GM21619 (cell line): Measurements from ENCODE around the gene GOSR2.

Experiments used
- ATAC-seq: cut with Tn5 transposase; IDR thresholded peaks from one replicate; pipeline ENCODE4 v1.9.1; 2021; ENCODE audit not compliant: unreplicated experiment

Gene GOSR2

DNA sequence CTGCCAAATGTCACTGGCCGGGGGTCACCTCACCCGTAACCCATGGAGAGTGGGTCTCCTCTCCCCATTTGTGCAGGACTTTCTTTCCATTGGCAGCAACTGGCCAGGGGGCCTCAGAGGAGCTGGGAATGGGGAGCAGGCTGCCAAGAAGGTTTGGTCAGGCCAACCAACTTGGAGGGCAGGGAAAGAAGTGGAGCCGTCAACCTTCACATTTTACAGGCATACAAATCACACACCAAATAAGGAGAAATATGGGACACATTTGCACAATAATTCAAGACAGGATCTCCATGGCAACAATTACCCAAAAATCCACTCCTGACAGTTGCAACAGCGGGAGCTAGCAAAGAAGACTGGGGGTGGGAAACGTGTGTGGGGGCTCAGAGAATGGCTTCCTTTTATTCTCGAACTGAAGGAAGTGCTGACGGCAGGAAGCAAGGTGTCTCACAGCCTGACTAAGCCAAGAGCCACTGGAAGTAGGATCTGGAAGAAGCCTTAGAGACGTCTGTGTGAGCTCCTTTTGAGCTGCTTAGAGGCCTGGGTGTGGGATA is 35.2 kb downstream of the GOSR2 start:
- no peak for ATAC-seq

DNA sequence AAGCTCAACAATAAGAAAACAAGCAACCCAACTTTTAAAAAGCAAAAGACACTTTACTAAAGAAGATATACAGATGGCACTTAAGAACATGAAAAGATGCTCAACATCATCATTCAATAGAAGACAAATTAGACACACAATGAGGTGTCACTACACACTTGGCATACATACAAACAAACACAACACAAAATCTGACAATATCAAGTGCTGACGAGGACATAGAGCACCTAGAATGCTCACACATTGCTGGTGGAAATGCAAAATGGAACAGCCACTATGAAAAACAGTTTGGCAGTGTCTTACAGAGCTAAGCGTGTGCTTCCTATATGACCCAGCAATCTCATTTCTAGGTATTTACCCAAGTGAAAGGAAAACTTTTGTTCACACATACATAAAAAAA is 37.2 kb downstream of the GOSR2 start:
- ATAC-seq, result no peak

DNA sequence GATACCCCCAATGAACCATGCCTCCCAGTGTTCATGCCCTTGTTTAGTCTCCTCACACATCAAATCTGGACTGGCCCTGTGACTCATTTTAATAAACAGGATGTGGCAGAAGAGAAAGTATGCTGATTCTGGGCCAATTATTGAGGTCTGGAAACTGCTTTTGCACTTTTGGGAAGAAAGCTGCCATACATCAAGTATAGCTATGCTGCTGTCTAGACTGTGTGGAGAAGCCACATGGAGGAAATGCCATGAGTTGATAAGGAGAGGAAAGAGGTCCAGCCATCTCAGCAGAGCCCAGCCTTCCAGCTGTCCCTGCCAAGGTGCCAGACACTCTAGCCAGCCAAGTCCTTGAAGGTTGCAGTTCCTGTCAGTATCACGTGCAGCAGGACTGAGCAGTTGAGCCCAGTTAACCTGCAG is 39.4 kb downstream of the GOSR2 start:
- no peak for ATAC-seq

DNA sequence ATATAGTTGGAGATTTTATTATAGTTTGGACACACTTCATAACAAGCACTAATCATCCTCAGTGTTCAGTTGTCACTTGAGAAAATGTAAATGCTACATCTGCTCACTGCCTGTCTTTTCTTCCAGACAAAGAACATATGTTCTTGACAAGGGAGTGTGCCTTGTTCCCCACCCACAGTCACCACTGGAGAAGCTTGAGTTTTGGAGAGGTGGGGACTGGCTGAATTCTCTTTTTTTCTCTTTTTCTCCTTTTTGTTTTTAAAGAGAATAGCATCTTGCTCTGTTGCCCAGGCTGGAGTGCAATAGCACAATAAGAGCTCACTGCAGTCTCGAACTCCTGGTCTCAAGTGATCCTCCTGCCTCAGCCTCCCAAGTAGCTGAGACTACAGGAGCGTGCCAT is 40.6 kb downstream of the GOSR2 start:
- ATAC-seq, result no peak

DNA sequence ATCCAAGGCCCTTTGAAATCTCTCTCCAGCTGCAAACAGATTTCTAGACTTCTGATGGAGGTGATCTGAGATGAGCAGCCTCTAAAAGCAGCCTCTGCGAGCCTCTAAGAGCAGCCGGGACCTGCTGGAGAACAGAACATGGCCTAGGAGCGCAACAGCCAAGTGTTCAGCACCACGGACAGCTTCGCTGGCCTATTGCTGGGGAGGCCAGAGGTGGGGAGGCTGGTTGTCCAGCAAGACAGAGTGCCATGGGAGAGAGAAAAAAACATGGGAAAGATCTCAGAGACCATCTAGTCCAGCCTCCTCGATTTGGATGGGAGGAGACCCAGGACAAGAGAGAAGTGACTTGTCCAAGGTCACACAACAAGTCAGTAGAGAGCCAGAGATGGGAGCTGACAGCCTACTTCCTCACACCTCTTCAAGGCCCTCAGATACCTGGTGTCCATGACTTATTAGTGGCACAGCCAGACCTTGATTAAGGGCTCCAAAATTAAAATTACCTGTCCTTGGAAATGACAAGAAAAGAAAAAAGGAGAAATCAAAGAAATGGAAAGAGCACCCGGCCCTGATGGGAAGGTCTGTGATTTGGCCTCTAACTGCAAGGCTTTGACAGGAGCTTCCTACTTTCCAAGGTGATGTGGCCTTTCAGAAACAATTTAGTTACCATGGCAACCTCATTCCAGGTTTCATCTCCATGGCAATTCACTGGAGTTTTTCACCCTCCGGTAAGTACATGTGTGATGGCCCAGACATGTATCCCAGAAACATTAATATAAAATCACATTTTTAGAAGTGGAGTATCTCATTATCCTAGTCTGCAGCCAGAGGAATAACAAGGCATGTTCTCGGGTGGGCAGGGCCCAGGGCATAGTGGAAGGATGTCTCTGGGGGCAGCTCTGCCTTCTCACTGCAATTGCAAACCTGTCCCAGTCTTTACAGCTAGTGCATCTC is 41.6 kb downstream of the GOSR2 start:
- ATAC-seq, result no peak

DNA sequence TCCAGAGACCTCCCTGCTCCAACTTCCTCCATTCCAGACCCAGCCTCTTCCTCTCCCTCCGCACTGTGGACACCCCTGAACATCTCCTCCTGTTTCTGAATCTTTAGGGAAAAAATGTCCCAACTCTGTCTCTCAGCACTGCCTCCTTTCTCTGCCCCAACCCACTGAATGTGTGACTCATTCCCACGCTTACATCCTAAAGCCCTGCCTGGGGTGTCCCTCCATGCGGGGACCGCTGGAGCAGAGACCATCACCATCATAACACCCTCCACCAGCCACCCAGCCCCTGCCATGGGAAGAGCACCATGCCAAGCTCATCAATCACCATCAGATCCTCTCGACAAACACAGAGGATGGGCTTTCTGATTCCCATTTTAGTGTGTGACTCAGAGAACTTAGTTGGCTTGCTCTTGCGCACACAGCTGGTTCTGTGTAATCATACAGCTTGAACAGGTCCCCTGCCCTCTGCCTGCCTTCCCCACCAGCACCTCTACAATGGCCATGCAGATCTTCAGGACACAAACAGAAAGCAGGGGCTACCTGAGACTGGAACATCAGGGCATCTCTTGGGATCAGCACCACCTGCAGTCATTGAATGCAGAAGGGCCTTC is 45.4 kb downstream of the GOSR2 start:
- no peak for ATAC-seq

DNA sequence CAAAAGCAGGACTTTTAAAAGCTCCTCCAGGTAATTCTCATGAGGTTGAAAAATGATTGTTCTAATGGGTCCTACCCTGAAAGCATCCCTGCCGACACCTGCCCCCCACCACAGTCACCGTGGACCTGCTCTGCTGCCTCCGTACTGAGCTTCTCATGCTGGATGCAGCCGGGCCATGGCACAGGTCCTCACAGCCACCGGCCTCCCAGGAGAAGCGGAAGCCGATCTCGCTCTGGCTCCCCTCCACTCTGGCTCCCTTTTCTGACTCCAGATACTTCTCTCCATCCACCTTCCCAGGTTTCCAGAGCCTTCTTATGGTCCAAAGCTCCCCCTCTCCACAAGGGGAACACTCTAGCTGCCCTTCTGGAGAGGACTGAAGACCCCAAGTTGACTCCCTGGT is 45.9 kb downstream of the GOSR2 start:
- no peak for ATAC-seq

DNA sequence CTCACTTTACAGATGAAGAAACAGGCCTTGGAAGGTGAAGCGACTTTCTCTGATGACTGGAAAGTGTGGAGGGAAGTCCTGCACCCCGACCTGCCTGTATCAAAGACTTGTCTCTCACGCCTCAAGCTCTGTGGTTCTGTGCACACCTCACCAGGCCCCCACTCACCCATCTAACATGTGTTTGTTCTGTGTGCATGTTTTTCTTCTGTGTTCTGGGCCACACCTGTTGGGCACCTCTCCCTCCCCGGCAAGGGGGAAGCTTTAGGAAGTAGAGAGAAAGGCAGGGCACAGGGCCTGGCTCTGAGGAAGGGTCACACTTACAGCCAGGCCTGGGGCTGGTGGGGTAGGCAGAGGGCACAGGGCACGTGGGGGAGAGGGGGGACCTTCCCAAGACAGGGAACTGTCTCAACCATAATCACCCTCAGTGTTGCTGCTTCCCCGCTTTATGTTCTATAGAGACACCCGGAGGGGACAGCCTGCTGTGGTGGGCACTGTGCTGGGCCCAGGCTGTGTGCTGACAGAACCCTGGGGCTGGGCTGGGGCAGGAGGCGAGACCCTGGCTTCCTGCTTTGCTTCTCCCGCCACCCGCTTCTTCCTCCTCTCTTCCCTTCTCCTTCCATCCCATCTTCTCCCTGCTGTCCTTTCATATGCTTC is 48.8 kb downstream of the GOSR2 start:
- ATAC-seq, result no peak

DNA sequence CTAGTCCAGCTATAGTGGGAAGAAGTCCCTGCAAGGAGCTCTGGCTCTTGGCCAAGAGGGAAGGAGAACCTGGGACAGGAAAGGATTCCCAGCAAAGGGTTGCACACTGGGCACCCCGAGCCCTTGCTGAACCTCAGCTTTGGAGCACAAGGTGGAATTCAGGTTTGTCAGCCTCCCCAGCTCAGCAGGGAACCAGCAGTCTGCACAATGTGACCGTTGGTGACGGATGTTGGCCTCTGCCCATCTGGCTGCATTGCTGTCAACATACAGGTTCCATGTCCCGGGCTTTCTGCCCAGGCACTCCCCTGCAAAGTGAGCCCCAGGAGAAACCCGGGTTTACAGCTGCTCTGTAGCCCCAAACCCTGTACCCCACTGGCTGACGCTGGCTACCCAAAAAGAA is 49.4 kb downstream of the GOSR2 start:
- no peak for ATAC-seq

DNA sequence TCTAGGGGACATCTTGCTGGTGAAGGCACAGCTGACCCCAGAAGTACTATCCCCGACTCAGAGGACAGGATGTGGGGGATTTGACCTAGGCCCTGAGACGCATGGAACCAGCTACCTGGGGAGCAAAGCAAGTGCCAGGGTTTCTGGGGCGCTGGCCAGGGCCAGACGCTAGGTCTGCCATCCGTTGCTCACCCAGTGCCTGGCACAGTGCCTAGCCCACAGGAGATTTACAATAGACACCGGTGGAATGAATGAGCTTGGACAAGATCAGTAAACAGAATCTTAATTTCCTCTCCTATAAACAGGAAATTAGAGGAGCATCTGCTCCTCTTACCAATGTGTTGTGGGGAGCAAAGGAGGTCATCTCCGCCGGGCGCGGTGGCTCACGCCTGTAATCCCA is 51.1 kb downstream of the GOSR2 start:
- no peak for ATAC-seq

DNA sequence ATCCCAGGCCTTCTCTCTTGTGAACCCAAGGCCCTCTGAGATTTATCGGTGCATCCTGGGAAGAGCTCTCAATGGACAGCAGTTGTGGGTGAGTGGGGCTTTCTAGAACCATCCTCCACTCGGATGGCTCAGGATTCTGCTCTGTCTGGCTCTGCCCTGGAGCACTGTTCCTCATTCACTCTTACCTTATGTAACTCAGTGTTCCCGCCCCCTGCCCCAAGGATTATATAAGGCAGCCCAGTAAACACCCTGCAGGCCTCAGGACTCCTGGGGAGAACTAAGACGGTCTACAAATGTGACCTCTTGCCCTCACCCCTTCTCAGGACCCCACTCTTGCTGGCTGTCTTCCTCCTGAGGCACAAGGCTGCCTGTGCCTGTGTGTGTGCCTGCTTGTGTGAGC is 52.3 kb downstream of the GOSR2 start:
- no peak for ATAC-seq

DNA sequence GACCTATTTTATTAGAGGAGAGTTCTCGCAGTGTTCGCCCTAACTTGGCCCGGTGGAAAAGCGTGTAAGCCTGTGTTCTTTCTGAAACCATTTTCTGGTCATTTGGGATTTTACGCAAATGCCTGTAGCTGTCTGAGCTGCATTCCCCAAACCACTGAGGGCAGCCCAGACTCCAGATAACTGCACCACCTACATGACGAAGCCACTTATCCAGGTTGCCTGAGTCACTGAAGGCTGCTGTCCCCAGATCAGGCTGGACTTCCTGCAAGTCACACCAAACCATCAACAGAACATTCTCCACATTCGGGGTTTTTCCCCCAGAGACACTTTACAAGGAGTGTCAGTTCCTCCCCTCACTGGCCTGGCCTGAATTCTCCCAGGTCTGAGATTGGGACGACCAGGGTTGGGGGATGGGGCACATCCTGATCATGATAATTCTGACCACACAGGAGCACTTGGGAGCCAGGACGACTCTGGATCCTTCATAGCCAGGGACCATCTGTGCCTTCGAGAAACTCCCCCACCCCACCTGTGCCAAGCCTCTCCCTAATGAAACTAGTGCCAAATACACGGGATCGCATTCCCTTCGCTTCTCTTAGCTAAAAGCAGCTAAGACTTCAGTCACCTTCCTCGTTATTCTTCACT is 53.8 kb downstream of the GOSR2 start:
- ATAC-seq, result no peak

DNA sequence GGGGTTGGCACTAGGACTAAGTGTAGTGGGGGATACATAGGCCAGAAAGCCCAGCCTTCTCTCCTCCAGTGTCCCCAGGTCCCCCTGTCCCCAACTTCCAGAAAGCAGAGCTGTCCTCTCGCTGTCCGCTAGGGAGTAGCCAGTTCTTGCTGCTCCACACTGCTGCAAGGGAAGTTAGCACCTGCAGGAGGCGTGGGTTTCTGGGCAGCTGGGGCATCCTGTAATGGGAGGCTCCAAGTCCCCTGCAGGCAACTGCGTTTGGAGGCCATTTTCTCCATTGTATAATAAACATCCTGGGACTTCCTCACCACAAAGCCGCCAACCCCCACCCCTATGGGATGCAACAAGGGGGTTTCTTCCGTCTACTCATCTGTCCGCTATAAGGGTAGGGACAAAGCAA is 54.4 kb downstream of the GOSR2 start:
- ATAC-seq, result no peak

DNA sequence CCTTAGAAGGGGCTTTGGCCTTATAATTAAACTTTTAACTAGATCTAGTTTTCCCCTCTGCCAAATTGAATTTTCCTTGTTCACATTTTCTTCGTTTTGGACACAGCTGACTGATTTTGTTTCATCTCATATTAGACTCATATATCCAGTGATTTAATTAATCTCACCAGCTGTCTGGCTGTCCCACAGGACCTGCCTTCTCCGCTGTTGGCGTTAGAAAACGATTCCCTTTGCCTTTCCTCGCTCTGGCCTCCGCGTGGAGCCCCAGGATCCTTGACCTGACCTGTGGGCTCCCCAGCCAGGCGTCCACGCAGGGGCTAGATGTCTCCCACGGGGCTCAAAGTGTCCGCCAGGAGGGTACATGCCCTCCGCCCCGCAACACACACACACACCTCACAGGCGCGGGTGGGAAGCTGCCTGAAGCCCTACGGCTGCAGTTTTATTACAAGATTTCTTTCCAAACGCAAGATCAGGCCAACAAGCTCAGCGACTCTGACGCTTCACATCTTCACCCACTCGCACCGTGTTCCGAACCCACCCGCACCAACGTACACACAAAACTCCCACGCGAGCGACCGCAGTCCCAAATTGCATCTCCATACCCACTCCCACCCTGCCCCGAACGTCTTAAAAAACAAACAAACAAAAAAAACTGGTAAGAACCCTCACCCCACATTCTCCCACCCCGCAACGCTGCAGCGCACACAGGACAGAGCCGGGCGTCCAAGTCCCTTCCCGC is 55.0 kb downstream of the GOSR2 start:
- no peak for ATAC-seq

DNA sequence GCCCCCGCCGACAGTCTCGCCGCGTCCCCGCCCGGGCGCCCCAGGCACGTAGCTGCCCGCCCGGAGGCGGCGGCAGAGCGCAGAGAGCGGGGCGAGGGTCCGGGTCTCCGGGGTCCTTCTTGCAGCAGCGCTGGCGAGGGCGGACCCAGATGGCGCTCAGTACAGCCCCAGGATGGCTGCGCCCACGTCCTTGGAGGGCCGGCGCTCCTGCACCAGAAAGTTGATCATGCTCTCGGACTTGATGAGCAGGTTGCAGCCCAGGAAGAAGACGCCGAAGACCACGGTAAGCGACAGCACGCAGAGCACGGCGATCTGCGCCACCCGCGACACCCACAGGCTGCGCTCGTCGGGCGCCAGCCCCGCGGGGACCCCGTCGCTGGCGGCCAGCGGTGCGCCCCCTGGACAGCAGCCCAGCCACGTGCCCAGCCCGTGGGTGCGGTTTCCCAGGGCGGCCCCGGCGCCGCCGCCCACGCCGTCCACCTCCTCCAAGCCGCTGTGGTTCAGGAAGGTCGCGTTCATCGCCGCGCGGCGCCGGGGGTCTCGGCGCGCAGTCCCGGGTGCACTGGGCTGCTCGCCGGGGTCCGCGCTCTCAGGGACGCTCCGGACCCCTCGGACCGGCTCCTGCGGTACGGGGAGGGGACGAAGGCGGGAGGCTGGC is 55.7 kb downstream of the GOSR2 start:
- no peak for ATAC-seq

DNA sequence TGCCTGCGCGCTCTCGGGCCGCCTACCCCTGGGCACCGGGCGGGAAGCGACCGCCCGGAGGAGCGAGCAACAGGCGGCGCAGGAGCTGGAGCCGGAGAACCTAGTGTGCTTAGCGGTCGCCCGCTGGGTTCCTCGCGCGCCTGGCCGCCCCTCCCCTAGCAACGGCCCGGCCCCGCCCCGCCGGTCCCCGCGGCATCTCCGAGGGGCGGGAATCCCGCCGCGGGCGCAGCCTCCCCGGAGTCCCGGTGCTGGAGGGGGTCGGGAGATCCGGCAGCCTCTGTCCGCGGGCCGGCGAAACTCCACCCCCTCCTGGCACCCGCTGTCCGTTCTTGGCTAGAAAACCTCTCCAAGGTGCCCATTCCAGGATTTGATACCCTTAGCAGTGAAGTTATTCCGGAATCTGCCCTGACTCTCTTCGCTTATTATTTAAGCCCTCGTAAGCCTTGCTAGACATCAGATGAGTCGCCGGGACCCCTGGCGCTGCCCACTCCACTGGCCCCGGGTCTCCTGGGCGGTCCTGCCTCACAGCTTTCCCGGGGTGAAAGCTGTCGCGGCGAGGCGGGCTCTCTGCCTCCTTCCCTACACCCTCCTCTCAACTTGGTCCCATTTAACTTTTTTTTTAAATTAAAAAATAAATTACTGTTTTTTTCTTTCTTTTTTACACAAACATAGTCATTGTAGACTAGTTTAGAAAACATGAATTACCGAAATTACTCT is 56.3 kb downstream of the GOSR2 start, which contains the start of gene RPRML:
Gene RPRML, minus strand, starts transcription at position 107 of the 717 bp plus-strand sequence. CDS start 246 bp downstream, outside the sequence.
- ATAC-seq, result no peak

DNA sequence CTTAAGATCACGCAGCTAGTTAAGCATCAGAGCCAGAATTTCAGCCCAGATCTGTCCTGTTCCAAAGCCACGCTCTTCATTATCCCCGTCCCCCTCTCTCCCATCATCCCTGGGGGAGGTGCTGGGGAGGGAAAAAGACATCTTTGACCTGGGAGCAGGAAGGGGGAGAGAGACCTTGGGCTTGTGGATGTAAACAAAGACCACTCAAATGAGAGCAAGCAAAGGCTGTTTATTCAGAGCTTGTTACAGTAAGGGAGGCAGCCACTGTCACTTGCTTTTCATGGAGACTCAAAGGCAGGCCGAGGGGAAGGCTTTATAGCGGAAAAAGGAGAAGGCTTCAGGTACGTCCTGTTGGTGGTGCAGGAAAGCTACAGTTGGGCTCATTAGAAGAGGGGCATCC is 59.6 kb downstream of the GOSR2 start:
- ATAC-seq, result no peak

DNA sequence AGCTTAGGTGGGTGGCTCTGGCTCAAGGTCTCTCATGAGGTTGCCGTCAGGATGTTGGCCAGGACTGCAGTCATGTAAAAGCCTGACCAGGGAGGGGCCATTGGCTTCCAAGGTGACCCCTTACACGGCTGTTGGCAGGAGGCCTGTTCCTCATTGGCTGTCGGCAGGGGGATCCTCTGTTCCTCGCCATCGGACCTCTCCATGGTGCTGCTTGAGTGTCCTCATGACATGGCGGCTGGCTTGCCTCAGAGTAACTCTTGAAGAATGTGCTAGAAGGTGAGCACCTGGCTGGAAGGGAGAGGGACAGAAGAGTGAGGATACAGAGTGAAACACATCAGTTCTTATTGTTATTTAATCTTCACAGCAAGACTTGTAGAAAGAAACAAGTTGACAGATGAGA is 60.8 kb downstream of the GOSR2 start:
- no peak for ATAC-seq

DNA sequence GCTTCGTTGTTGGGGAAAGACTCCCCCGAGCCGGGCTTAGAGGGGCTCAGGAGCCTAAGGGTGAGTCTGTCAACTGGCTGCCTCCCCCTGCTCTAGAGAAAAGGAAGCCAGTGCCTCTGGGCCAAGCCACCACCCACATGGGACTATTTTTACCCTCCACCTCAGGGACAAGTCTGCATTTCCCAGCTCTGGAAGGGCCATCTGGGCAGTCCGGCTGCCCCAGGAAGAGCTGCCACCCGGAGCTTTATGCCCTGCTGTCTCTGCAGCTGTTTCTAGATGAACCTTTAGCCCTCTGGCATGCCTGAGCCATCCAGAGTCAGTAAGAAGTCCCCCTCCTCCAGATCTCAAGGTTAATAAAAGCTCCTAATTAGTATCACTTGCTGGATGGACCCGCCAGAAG is 61.4 kb downstream of the GOSR2 start:
- no peak for ATAC-seq
